IMR-90 (cell line): Measurements from ENCODE around the gene YWHAG. TPM values are rescaled to one million over a fixed set of nuclear protein-coding genes. Genes with fewer than 3 reads are reported as not detected.

ENCODE experiments used
- ATAC-seq: fragments of 200-7000 bp; cut with Tn5 transposase; 2 replicates; pipeline ENCODE4 v1.9.1; 2020; ENCODE audit warnings: low read depth, mild to moderate bottlenecking, moderate library complexity
- BruUV-seq: library from RNA; stranded (reverse); fragments of 400-500 nt; replicated peaks from 2 replicates; lab custom pipeline; 2021; lab: Mats Ljungman, UMichigan
- CTCF ChIA-PET: fragments of 300-600 bp; formaldehyde crosslinking; extraction: SDS; loops from one replicate; lab custom pipeline; 2021; ENCODE audit warnings: antibody characterized with exemption; lab: Yijun Ruan, JAX
- POLR2A ChIA-PET: fragments of 300-600 bp; sonication (Branson Sonifier 250); formaldehyde crosslinking; loops from one replicate; lab custom pipeline; 2022; ENCODE audit warnings: antibody characterized with exemption; ENCODE audit not compliant: unreplicated experiment; lab: Charles Lee
- DNase-seq: peaks from one replicate; pipeline ENCODE4 v3.0.0; 2013
- H2AFZ ChIP-seq: replicated peaks from 2 replicates; pipeline ENCODE3; 2013; ENCODE audit warnings: low read length, mild to moderate bottlenecking; ENCODE audit not compliant: poor library complexity
- H2AK5ac ChIP-seq: 2 replicates; pipeline ENCODE4 v1.6.1; 2013; ENCODE audit warnings: low read depth, low read length, inconsistent platforms
- H2AK9ac ChIP-seq: replicated peaks from 2 replicates; pipeline ENCODE3; 2013; ENCODE audit warnings: mild to moderate bottlenecking, low read depth, low read length, moderate library complexity; ENCODE audit not compliant: poor library complexity
- H2BK120ac ChIP-seq: 2 replicates; pipeline ENCODE4 v1.6.1; 2013; ENCODE audit warnings: low read depth, low read length, inconsistent platforms
- H2BK15ac ChIP-seq: 3 replicates; pipeline ENCODE4 v1.6.1; 2013; ENCODE audit warnings: low read depth, low read length, inconsistent platforms
- H2BK20ac ChIP-seq: 2 replicates; pipeline ENCODE4 v1.6.1; 2013; ENCODE audit warnings: low read depth, mild to moderate bottlenecking, inconsistent platforms, low read length, moderate library complexity
- H2BK5ac ChIP-seq: 2 replicates; pipeline ENCODE4 v1.6.1; 2013; ENCODE audit warnings: mild to moderate bottlenecking, low read depth, low read length, inconsistent platforms; ENCODE audit not compliant: poor library complexity, severe bottlenecking
- H3K14ac ChIP-seq: replicated peaks from 2 replicates; pipeline ENCODE4 v1.6.1; 2013; ENCODE audit warnings: low read depth, low read length, inconsistent platforms
- H3K18ac ChIP-seq: 2 replicates; pipeline ENCODE4 v1.6.1; 2013; ENCODE audit warnings: low read depth, low read length, control low read depth
- H3K23ac ChIP-seq: 2 replicates; pipeline ENCODE4 v1.6.1; 2013; ENCODE audit warnings: low read depth, low read length, inconsistent platforms
- H3K27ac ChIP-seq: 2 replicates; pipeline ENCODE4 v1.5.1; 2013; ENCODE audit warnings: mild to moderate bottlenecking, control low read depth, low read length; ENCODE audit not compliant: insufficient read depth
- H3K27me3 ChIP-seq: 2 replicates; pipeline ENCODE4 v1.6.1; 2013; ENCODE audit warnings: low read length; ENCODE audit not compliant: control insufficient read depth, insufficient read depth
- H3K36me3 ChIP-seq: 2 replicates; pipeline ENCODE4 v1.6.1; 2013; ENCODE audit warnings: low read length, mixed read lengths; ENCODE audit not compliant: control insufficient read depth, insufficient read depth
- H3K4ac ChIP-seq: 2 replicates; pipeline ENCODE4 v1.6.1; 2013; ENCODE audit warnings: low read depth, low read length, inconsistent platforms
- H3K4me1 ChIP-seq: 2 replicates; pipeline ENCODE4 v1.6.1; 2013; ENCODE audit warnings: low read length, mixed read lengths; ENCODE audit not compliant: control insufficient read depth, insufficient read depth
- H3K4me2 ChIP-seq: 2 replicates; pipeline ENCODE4 v1.6.1; 2013; ENCODE audit warnings: low read depth, mild to moderate bottlenecking, control low read depth, low read length, moderate library complexity
- H3K4me3 ChIP-seq: 2 replicates; pipeline ENCODE4 v1.5.1; 2013; ENCODE audit warnings: low read depth, mild to moderate bottlenecking, control low read depth, low read length, moderate library complexity; ENCODE audit not compliant: insufficient read depth
- H3K56ac ChIP-seq: 2 replicates; pipeline ENCODE4 v1.6.1; 2013; ENCODE audit warnings: low read length, inconsistent platforms; ENCODE audit not compliant: insufficient read depth; ENCODE audit errors: extremely low read depth
- H3K79me1 ChIP-seq, 2 experiments: 2 replicates each; pipeline ENCODE4 v1.6.1; 2013; ENCODE audit warnings: low read length in 2 of 2, inconsistent platforms in 1 of 2, low read depth in 1 of 2
- H3K9ac ChIP-seq: 2 replicates; pipeline ENCODE4 v1.6.1; 2013; ENCODE audit warnings: low read depth, low read length, control low read depth
- H3K9me1 ChIP-seq: 2 replicates; pipeline ENCODE4 v1.6.1; 2013; ENCODE audit warnings: low read length, inconsistent platforms; ENCODE audit not compliant: insufficient read depth
- H3K9me3 ChIP-seq: 2 replicates; pipeline ENCODE4 v1.6.1; 2013; ENCODE audit warnings: low read length; ENCODE audit not compliant: control insufficient read depth, insufficient read depth
- H4K20me1 ChIP-seq: 2 replicates; pipeline ENCODE4 v1.6.1; 2013; ENCODE audit warnings: low read length, inconsistent platforms; ENCODE audit not compliant: insufficient read depth
- H4K5ac ChIP-seq: 2 replicates; pipeline ENCODE4 v1.6.1; 2013; ENCODE audit warnings: mild to moderate bottlenecking, low read depth, low read length, control low read depth
- H4K8ac ChIP-seq, 2 experiments: 2 replicates each; pipeline ENCODE4 v1.6.1; 2013; ENCODE audit warnings: low read depth in 2 of 2, low read length in 2 of 2, control low read depth in 1 of 2, inconsistent platforms in 1 of 2
- H4K91ac ChIP-seq: 2 replicates; pipeline ENCODE4 v1.6.1; 2013; ENCODE audit warnings: low read depth, low read length, inconsistent platforms; ENCODE audit not compliant: insufficient read depth
- BHLHE40 ChIP-seq: fragments of 150-350 bp; IDR thresholded peaks from 2 replicates; pipeline ENCODE4 v1.6.1; 2016; ENCODE audit warnings: mild to moderate bottlenecking, low read depth, low read length
- CEBPB ChIP-seq: IDR thresholded peaks from 2 replicates; pipeline ENCODE4 v1.6.1; 2012; ENCODE audit warnings: low read depth, low read length, improper control_type of control experiment
- CHD1 ChIP-seq: IDR thresholded peaks from 2 replicates; pipeline ENCODE4 v1.6.1; 2012; ENCODE audit warnings: low read depth, low read length, improper control_type of control experiment
- CTCF ChIP-seq: conservative IDR thresholded peaks from 2 replicates; pipeline ENCODE4 v1.5.1; 2012; ENCODE audit warnings: mild to moderate bottlenecking, low read depth, low read length, improper control_type of control experiment
- FOS ChIP-seq: fragments of 150-350 bp; IDR thresholded peaks from 2 replicates; pipeline ENCODE4 v1.6.1; 2016; ENCODE audit warnings: low read depth, low read length
- MAFK ChIP-seq: IDR thresholded peaks from 2 replicates; pipeline ENCODE4 v1.6.1; 2012; ENCODE audit warnings: low read depth, low read length, improper control_type of control experiment
- MAZ ChIP-seq: IDR thresholded peaks from 2 replicates; pipeline ENCODE4 v1.6.1; 2012; ENCODE audit warnings: low read depth, mild to moderate bottlenecking, low read length, improper control_type of control experiment, moderate library complexity, borderline replicate concordance
- MXI1 ChIP-seq: IDR thresholded peaks from 2 replicates; pipeline ENCODE4 v1.6.1; 2012; ENCODE audit warnings: low read depth, mild to moderate bottlenecking, low read length, moderate library complexity, borderline replicate concordance
- NFE2L2 ChIP-seq: fragments of 150-350 bp; IDR thresholded peaks from 2 replicates; pipeline ENCODE4 v1.6.1; 2016; ENCODE audit warnings: low read depth, mild to moderate bottlenecking, low read length
- POLR2A ChIP-seq: IDR thresholded peaks from 2 replicates; pipeline ENCODE4 v1.6.1; 2012; ENCODE audit warnings: mild to moderate bottlenecking, low read depth, low read length
- RAD21 ChIP-seq: IDR thresholded peaks from 2 replicates; pipeline ENCODE4 v1.6.1; 2012; ENCODE audit warnings: low read length, improper control_type of control experiment
- RCOR1 ChIP-seq: IDR thresholded peaks from 2 replicates; pipeline ENCODE4 v1.6.1; 2012; ENCODE audit warnings: mild to moderate bottlenecking, low read length, improper control_type of control experiment; ENCODE audit not compliant: insufficient replicate concordance
- RFX5 ChIP-seq: IDR thresholded peaks from 2 replicates; pipeline ENCODE4 v1.8.0; 2012; ENCODE audit warnings: low read depth, mild to moderate bottlenecking, low read length, moderate library complexity
- SMC3 ChIP-seq: fragments of 150-350 bp; IDR thresholded peaks from 2 replicates; pipeline ENCODE4 v1.6.1; 2016; ENCODE audit warnings: low read depth, mild to moderate bottlenecking, antibody characterized with exemption, low read length, moderate library complexity
- WGBS, 2 experiments: methylation state at CpG; one replicate each; pipeline versions ENCODE4 v1.1.5 to v1.1.7; 2013; ENCODE audit warnings: missing lambda C conversion rate in 2 of 2; ENCODE audit not compliant: insufficient read length in 1 of 2; ENCODE audit errors: extremely low coverage in 2 of 2; 5-methylcytosine and 5-hydroxymethylcytosine counted together
- dilution Hi-C: fragments of 300-500 bp; cut with HindIII; formaldehyde crosslinking; loops from one replicate; pipeline ENCODE4 v1.14.3; 2018; ENCODE audit warnings: low sequenced_read_pairs; ENCODE audit not compliant: unreplicated experiment
- in situ Hi-C: fragments of 300-500 bp; cut with MboI; formaldehyde crosslinking; loops from 3 replicates; pipeline ENCODE4 v1.14.3; 2019; ENCODE audit warnings: low sequenced_read_pairs, inconsistent platforms, mixed read lengths
- intact Hi-C: fragments of 100-400 bp; cut with micrococcal nuclease; formaldehyde crosslinking; loops from 2 replicates; pipeline ENCODE4 v1.10.0; 2022
- polyA plus RNA-seq, 3 experiments: library from polyadenylated mRNA; depleted of rRNA; stranded (reverse); fragments of >200 nt; gene quantifications; 2 replicates each; pipeline ENCODE4 v1.2.3, GENCODE V29; 2012; ENCODE audit warnings: low replicate concordance in 1 of 3
- total RNA-seq: library from RNA; depleted of rRNA; stranded (reverse); fragments of >200 nt; gene quantifications from 2 replicates; pipeline ENCODE4 v1.2.3, GENCODE V29; 2012
- TF ChIP-seq, protein P1 (sequence below): fragments of 150-350 bp; IDR thresholded peaks from 2 replicates; pipeline ENCODE4 v1.6.1; 2017; ENCODE audit warnings: mild to moderate bottlenecking, antibody characterized with exemption, low read length, low read depth
- TF ChIP-seq, protein P2 (sequence below): fragments of 150-350 bp; IDR thresholded peaks from 2 replicates; pipeline ENCODE4 v1.6.1; 2016; ENCODE audit warnings: low read depth, mild to moderate bottlenecking, low read length, moderate library complexity, borderline replicate concordance

YWHAG gene
- total and polyA plus RNA-seq, 2 of the 4 experiments (the other 2 are of a cell fraction), result 40.1 to 64.9 TPM

- BruUV-seq, result no TSS peak
- Histone ChIP-seq H3K23ac (no peak overlapping the region), H3K4ac (no peak overlapping the region), H3K36me3 (peaks cover 5% of the 10 kb centered on the region; the same call in 1 of the 2 replicates), H2BK15ac (no peak overlapping the region), H3K4me2 (no peak overlapping the region), H3K18ac (no peak overlapping the region), H2AK9ac (peak overlapping the region; percentile 42), H3K27ac (no peak overlapping the region), H4K20me1 (no peaks in the 10 kb centered on the region), H4K5ac (no peak overlapping the region), H4K91ac (0 out of 2 replicates have a peak overlapping the region, but pooled peaks have one; percentile 32), H3K27me3 (peaks cover 7% of the 10 kb centered on the region), H2AK5ac (no peak overlapping the region), H3K4me3 (no peak overlapping the region), H3K4me1 (peaks cover 8% of the 10 kb centered on the region), H2AFZ (no peak overlapping the region), H2BK5ac (no peak overlapping the region), H3K79me1 (0 out of 4 replicates have a peak, but pooled peaks cover 0 to under 1% of the 10 kb centered on the region in 2 experiments), H2BK20ac (no peak overlapping the region), H3K9me3 (no peaks in the 10 kb centered on the region), H3K9ac (no peak overlapping the region), H3K14ac (no peak overlapping the region), H2BK120ac (no peak overlapping the region), H4K8ac (no peak overlapping the region), H3K56ac (no peak overlapping the region), H3K9me1 (peaks cover 9% of the 10 kb centered on the region; the same call in 1 of the 2 replicates)
- CTCF ChIA-PET, result no interaction called here
- DNase-seq, result no peak
- intact Hi-C loops (no loop called here), in situ Hi-C loops (no loop called here), dilution Hi-C loops (no loop called here)
- POLR2A ChIA-PET, result interaction anchor here (0.6 to 0.7 kb wide), 2 partner anchors 13 to 19 kb away, joined by 3 read pairs; no protein-coding TSS in a partner anchor
- ATAC-seq, result no peak
- TF ChIP-seq, protein P1, sequence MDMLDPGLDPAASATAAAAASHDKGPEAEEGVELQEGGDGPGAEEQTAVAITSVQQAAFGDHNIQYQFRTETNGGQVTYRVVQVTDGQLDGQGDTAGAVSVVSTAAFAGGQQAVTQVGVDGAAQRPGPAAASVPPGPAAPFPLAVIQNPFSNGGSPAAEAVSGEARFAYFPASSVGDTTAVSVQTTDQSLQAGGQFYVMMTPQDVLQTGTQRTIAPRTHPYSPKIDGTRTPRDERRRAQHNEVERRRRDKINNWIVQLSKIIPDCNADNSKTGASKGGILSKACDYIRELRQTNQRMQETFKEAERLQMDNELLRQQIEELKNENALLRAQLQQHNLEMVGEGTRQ, result no peak
- no peak for TF ChIP-seq CTCF
- no peak for TF ChIP-seq RAD21
- no peak for TF ChIP-seq FOS
- TF ChIP-seq RCOR1, result no peak
- TF ChIP-seq MAZ, result no peak
- TF ChIP-seq MAFK, result no peak
- TF ChIP-seq NFE2L2, result no peak
- no peak for TF ChIP-seq CEBPB
- no peak for TF ChIP-seq SMC3
- TF ChIP-seq CHD1, result no peak
- TF ChIP-seq MXI1, result no peak
- no peak for TF ChIP-seq RFX5
- no peak for TF ChIP-seq BHLHE40
- TF ChIP-seq, protein P2, sequence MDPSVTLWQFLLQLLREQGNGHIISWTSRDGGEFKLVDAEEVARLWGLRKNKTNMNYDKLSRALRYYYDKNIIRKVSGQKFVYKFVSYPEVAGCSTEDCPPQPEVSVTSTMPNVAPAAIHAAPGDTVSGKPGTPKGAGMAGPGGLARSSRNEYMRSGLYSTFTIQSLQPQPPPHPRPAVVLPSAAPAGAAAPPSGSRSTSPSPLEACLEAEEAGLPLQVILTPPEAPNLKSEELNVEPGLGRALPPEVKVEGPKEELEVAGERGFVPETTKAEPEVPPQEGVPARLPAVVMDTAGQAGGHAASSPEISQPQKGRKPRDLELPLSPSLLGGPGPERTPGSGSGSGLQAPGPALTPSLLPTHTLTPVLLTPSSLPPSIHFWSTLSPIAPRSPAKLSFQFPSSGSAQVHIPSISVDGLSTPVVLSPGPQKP, result no peak
- no peak for TF ChIP-seq POLR2A
- whole genome bisulfite sequencing, 2 experiments, result 100% methylated on average over 1 of the region's 16 CpGs; no CpG with 5 or more reads in 1 of the 2 experiments
Measured at GRCh38 chr7:76286842-76287403, 71.9 kb downstream of the YWHAG start.
